Transverse colon (tissue), 1 donor: ENCODE measurements around the gene XXYLT1.

Experiments used
- EP300 ChIP-seq: sonication (generic); formaldehyde crosslinking; IDR thresholded peaks from one replicate; pipeline ENCODE4 v1.6.1; 2017; ENCODE audit warnings: antibody characterized with exemption, low read depth
- POLR2A ChIP-seq: fragments of 450-650 bp; IDR thresholded peaks from one replicate; pipeline ENCODE4 v1.6.1; 2016; ENCODE audit warnings: antibody characterized with exemption, mild to moderate bottlenecking, moderate library complexity

DNA sequence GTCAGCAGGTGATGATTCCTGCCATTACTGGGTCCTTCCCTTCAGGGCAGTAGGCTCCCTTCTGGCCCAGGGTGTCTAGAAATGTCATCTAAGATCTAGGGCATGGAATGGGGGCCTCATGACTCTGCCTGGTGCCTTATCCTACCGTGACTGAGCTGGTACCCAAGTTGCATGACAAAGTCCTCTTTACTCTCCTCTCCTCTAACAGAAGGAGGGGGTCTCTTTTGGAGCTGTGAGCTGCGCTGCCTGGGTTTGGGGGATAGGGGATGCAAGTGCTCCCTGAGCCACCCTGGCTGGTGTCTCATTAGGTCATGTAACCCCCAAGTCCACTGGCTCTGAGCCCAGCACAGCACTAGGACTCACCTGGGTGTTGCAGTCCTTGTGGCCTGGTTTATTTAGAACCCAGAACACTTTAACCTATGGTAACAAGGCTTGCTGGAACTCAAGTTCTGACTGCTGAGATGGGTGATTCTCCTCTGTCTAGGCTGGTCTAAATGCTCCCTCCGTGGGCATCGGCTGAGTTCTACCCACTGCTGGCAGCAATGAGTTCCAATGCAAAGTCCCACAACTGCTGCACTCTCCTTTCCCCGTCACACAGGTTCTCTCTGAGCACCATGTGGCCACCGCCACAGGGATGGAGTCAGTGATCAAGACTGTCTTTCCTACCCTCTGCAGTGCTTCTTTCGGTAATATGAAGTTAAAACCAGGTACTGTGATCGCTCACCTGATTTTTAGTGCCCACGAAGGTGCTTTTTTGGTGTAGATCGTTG lies 34.0 kb downstream of the XXYLT1 start:
- TF ChIP-seq EP300 = no peak
- TF ChIP-seq POLR2A = no peak
